DMS153 treated with DMSO at 0.1 percent for 48 hours (cell line): Measurements from ENCODE around the gene BTBD7.
"Not testable (repeated sequence)": the region's sequence is repeated elsewhere in the genome, so short reads cannot be mapped to it uniquely, and the experiment has no call there.

Experiments
- DNase-seq: peaks from one replicate; lab custom pipeline; 2025; ENCODE audit not compliant: unreplicated experiment; lab: John Stamatoyannopoulos, UW

The BTBD7 gene, protein sequence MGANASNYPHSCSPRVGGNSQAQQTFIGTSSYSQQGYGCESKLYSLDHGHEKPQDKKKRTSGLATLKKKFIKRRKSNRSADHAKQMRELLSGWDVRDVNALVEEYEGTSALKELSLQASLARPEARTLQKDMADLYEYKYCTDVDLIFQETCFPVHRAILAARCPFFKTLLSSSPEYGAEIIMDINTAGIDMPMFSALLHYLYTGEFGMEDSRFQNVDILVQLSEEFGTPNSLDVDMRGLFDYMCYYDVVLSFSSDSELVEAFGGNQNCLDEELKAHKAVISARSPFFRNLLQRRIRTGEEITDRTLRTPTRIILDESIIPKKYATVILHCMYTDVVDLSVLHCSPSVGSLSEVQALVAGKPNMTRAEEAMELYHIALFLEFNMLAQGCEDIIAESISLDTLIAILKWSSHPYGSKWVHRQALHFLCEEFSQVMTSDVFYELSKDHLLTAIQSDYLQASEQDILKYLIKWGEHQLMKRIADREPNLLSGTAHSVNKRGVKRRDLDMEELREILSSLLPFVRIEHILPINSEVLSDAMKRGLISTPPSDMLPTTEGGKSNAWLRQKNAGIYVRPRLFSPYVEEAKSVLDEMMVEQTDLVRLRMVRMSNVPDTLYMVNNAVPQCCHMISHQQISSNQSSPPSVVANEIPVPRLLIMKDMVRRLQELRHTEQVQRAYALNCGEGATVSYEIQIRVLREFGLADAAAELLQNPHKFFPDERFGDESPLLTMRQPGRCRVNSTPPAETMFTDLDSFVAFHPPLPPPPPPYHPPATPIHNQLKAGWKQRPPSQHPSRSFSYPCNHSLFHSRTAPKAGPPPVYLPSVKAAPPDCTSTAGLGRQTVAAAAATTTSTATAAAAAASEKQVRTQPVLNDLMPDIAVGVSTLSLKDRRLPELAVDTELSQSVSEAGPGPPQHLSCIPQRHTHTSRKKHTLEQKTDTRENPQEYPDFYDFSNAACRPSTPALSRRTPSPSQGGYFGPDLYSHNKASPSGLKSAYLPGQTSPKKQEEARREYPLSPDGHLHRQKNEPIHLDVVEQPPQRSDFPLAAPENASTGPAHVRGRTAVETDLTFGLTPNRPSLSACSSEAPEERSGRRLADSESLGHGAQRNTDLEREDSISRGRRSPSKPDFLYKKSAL

DNA sequence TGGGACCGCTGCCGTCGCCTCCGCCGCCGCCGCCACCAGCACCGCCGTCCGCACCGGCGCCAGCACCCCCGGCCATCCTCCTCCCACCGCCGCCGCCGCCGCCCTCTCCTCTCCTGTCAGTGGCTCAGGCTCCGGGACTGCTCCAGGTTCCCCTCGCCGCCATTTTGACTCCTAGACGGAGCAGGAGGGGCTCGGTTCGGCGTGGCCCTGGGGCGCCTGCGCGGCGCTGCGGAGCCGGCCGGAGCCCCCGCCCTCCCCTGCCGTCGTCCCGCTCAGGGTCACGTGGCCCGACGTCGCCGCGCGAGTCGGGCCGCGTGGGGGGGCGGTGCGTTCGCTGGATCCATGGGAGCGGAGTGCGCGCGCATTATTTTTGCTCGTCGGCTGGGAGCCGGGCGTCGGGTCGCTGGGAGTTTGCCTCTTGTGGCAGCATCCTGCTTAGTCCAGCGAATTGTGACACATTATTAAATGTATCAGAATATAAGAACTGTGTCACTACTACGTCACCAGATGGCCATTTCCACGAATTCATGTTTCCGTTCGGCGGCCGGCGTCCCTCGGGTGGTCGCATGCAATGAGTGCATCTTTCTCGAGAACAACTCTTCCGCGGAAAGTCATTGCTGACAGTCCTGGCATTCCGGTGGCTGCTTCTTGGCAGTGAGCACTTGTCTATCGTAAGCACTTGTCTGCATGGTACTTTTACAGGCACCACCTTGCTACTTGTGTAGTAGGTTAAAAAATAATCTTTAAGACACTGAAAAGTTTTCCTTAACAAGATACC is at the start of gene BTBD7:
Gene BTBD7, minus strand, starts transcription at position 184 of the 778 bp plus-strand sequence. CDS start 36,985 bp downstream, outside the sequence.
- peak; percentile 88 for DNase-seq

GRCh38 chr14:93381644-93382043 is 48.8 kb upstream of the BTBD7 start:
- DNase-seq: no peak

DNA sequence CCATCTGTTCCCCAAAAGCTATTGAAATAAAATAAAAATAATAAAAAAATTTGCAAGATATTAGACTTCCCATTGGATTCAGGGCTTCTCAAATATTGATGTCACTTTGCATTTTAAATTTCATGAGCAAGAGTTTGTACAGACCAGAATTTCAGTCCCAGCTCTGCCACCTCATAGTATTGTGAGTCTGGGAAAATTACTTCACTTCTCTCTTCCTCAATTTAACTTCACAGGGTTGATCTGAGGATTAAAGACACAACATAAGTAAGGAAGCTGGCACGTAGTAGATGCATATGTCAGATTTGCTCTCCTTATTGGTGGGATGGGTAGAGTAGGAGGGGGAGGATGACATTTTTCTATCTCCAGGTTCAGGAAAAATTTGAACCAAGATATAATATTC is 47.0 kb upstream of the BTBD7 start:
- no peak for DNase-seq

- no peak for DNase-seq
Observed at GRCh38 chr14:93375673-93376156, 42.9 kb upstream of the BTBD7 start.

GRCh38 chr14:93369713-93370266 is 37.0 kb upstream of the BTBD7 start:
- no peak for DNase-seq

- DNase-seq: no peak
Observed at GRCh38 chr14:93368996-93369712, 36.3 kb upstream of the BTBD7 start.

GRCh38 chr14:93354873-93355272 is 22.0 kb upstream of the BTBD7 start:
- DNase-seq: not testable (repeated sequence)

DNA sequence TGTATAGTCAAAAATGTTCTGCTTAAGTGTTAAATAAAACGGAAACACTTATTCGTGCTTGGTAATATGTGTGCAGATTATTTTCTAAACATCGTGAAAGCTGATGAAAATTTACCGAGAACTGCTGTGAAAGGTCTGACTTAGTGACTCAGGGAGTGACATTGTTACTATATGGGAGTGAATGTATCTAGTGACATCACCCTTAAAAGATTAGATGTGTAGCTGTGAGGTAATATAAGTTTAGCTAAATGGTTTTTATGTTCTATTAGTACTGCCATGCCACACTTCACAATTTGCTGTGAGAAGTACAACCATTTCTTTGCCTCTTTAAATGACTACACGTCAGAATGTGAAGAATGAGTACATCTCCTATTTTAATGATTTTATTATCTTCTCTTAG is 15.5 kb upstream of the BTBD7 start:
- no peak for DNase-seq

DNA sequence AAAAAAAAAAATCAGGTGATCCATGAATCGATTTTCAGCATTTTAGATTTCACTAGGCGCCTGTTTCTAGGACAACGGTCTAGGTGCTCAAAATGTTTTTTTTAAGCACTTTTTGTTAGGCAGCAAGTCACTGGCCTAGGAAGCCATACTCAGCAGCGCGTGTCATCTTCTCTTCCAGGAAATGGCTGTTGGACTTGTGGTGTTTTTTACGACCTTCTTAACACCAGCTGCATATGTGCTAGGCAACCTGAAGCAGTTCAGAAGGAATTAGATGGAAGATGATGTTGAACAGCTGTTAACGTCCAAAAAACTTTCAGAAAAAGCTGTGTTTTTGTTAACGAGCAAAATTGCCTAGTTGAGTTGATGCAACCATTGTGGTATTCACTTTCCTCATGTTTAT is 15.0 kb upstream of the BTBD7 start:
- DNase-seq: no peak

DNA sequence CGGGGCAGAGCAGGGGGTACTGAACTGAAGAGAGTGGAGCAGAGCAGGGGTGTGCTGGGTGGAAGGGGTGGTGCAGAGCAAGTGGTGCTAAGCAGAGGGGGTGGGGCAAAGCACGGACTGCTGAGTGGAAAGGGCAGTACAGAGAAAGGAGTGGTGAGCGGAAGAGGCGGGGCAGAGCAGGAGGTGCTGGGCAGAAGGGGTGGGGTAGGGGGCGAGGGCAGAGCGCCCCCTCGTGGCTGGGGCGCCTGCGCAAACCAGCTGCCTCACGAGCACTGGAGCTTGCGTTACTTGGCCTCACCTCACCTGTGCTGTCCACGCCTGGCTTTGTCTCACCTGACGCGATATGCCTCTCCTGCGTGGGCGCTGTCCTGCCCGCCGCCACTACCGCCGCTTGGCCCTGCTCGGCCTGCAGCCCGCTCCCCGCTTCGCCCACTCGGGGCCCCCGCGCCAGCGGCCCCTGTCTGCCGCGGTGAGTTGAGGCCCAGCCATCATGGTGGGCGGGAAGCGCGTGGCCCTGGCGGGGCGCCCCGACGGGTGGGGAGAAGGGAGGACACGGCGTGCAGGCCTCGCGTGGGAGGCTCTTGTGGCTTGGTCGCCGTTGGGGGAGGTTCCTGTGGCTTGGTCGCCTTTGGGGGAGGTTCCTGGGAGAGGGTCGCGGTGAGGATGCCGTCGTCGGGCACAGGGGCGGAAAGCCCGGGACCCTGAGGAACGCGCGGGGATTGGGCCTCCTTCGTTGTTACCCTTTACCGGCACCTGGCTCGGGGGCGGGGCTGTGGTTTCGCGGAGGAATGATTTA is 14.3 kb upstream of the BTBD7 start, which contains the start of gene COX8C:
Gene COX8C, plus strand, starts transcription at position 257 of the 796 bp plus-strand sequence. Its CDS starts 87 bp downstream, at position 344.
- no peak for DNase-seq

GRCh38 chr14:93343797-93344196 is 11.0 kb upstream of the BTBD7 start:
- no peak for DNase-seq

GRCh38 chr14:93343266-93343665 is 10.4 kb upstream of the BTBD7 start:
- no peak for DNase-seq

GRCh38 chr14:93337884-93338283 is 5.0 kb upstream of the BTBD7 start:
- DNase-seq: no peak

DNA sequence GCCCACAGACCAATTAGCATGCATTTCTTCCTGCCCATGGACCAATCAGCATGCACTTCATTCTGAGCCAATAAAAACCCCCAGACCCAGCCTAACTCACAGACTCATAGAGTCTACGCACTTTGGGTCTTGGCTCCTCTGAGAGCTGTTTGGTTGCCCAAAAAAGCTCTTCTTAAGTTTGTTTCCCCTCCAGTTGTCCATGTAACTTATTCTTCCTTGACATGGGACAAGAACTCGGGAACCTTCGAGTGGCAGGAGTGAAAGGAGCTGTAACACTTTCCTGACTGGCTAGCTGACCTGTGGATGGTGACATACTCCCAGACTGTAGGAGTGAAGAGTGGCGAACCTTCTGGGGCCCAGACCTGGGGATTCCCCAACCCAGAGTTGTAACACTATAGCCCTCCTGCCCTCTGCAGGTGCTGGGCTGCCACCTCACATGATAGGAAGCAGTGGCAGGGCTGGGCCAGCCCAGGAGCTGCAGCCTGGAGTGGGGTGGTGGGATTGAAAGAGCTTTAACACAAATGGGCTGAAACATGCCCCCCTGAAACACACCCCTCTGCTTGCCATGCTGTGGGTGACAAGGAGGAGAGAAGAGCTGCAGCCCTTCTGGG is 4.4 kb upstream of the BTBD7 start:
- DNase-seq: no peak

- no peak for DNase-seq
Observed at GRCh38 chr14:93333631-93334103, 831 bp upstream of the BTBD7 start.

DNA sequence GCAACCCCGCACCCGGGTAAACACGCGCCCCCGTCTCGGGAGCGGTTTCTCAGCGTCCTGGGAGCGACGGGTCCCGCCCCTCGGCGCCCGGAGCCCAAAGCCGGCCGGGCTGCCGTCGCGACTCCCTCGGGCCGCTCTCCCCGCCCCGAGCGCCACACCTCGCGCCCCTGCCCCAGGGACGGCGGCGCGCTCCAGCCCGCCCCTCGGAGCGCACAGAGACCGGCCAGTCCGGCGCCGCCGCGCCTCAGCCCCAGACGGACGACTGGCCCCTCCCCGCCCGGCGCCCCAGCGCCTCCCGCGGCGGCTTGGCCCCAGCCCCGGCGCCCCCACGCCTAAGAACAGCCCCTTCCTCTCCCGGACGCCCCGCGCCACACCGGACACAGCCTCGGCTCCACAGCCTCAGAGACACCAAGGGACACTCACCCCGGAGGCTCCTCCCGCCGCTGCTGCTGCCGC is 411 bp downstream of the BTBD7 start:
- peak; percentile 4 for DNase-seq

DNA sequence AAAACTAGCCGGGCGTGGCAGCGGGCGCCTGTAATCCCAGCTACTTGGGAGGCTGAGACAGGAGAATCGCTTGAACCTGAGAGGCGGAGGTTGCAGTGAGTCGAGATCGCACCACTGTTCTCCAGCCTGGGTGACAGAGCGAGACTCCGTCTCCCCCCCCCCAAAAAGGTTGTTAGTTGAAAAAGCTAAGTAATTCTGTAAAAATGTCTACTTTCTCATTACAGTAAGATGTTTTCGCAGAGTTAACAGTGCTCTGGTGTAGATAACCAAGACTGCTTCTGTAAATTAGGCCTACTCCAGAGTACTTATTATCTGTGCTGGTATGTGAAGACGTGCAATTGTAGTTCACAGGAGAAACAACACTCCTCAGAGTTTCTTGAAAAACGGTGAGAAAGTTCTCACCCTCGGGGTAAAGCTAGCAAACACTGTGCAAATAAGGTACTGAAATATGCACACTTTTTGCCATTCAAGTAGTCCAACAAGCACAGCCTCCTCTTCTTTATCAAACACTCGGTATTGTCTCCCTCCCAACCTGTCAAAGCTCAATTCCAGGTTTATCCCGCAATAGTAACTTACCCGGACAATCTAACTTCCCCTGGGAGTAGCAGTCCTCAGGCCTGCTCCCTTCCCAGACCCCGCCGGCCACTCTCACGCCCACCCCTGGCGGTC is 974 bp downstream of the BTBD7 start:
- DNase-seq: no peak
